ENCODE data around the gene TTC21B. TPM values are rescaled to one million over a fixed set of nuclear protein-coding genes. Genes with fewer than 3 reads are reported as not detected.

The TTC21B gene
- total and polyA plus RNA-seq, 10 donors = 4.3 to 42.2 (median 24.5) TPM

GRCh38 chr2:165837122-165837521 lies 116.5 kb downstream of the TTC21B start:
- Histone ChIP-seq H3K36me3 (no peaks in the 10 kb centered on the region), H3K27me3 (replicated peaks in 1 of 7) (no peaks in the 10 kb centered on the region), H3K4me3 (no peak overlapping the region), H3K4me1 (no peaks in the 10 kb centered on the region), H3K9me3 (no peaks in the 10 kb centered on the region), H3K27ac (no peak overlapping the region)
- 79 to 90% (median 87%) methylated on average over 3 of the region's 3 CpGs for WGBS, 5 donors
- no peak for DNase-seq
- TF ChIP-seq POLR2AphosphoS5 (IDR thresholded peaks at IDR 0.05) (no peak), POLR2A (IDR thresholded peaks at IDR 0.05) (no peak), CTCF (IDR thresholded peaks at IDR 0.05 in 8 of 11, conservative IDR thresholded peaks at IDR 0.05 in 3 of 11) (no peak)
- intact Hi-C loops (cut with DNase I; ENCODE audit: low total_unique reads) = no loop called here

GRCh38 chr2:165835363-165835762 lies 118.2 kb downstream of the TTC21B start:
- H3K4me3 ChIP-seq = no peak overlapping the region
- 76 to 92% (median 82%) methylated on average over 2 of the region's 2 CpGs for WGBS, 5 donors
- H3K4me1 ChIP-seq = no peaks in the 10 kb centered on the region
- no peak for DNase-seq
- H3K27ac ChIP-seq = no peak overlapping the region
- no peaks in the 10 kb centered on the region for H3K9me3 ChIP-seq
- H3K36me3 ChIP-seq = no peaks in the 10 kb centered on the region
- TF ChIP-seq POLR2A (IDR thresholded peaks at IDR 0.05) (no peak), CTCF (IDR thresholded peaks at IDR 0.05 in 8 of 11, conservative IDR thresholded peaks at IDR 0.05 in 3 of 11) (no peak), POLR2AphosphoS5 (IDR thresholded peaks at IDR 0.05) (no peak)
- H3K27me3 ChIP-seq (replicated peaks in 1 of 7) = no peaks in the 10 kb centered on the region
- intact Hi-C loops (cut with DNase I; ENCODE audit: low total_unique reads) = no loop called here

- Histone ChIP-seq H3K4me3 (no peak overlapping the region), H3K4me1 (no peaks in the 10 kb centered on the region), H3K36me3 (no peaks in the 10 kb centered on the region), H3K27me3 (replicated peaks in 1 of 7) (no peaks in the 10 kb centered on the region), H3K27ac (no peak overlapping the region), H3K9me3 (no peaks in the 10 kb centered on the region)
- 89 to 97% (median 95%) methylated on average over 4 of the region's 4 CpGs for whole genome bisulfite sequencing, 5 donors
- TF ChIP-seq POLR2A (IDR thresholded peaks at IDR 0.05) = no peak
- no peak for TF ChIP-seq POLR2AphosphoS5 (IDR thresholded peaks at IDR 0.05)
- no peak for TF ChIP-seq CTCF (IDR thresholded peaks at IDR 0.05 in 8 of 11, conservative IDR thresholded peaks at IDR 0.05 in 3 of 11)
- intact Hi-C loops (cut with DNase I; ENCODE audit: low total_unique reads) = no loop called here
- no peak for DNase-seq
Measured at GRCh38 chr2:165833156-165833555, 120.4 kb downstream of the TTC21B start.

GRCh38 chr2:165827921-165828276 lies 125.7 kb downstream of the TTC21B start:
- intact Hi-C loops (cut with DNase I; ENCODE audit: low total_unique reads) = no loop called here

More at GRCh38 chr2:165827921-165828276, 125.7 kb downstream of the TTC21B start:
- Histone ChIP-seq H3K27ac (no peak overlapping the region), H3K4me1 (no peaks in the 10 kb centered on the region), H3K27me3 (replicated peaks in 1 of 7) (no peaks in the 10 kb centered on the region), H3K9me3 (no peaks in the 10 kb centered on the region), H3K4me3 (no peak overlapping the region), H3K36me3 (no peaks in the 10 kb centered on the region)
- no peak for DNase-seq
- TF ChIP-seq POLR2AphosphoS5 (IDR thresholded peaks at IDR 0.05) (no peak), CTCF (IDR thresholded peaks at IDR 0.05 in 8 of 11, conservative IDR thresholded peaks at IDR 0.05 in 3 of 11) (no peak), POLR2A (IDR thresholded peaks at IDR 0.05) (no peak)
- 71 to 90% (median 83%) methylated on average over 1 of the region's 1 CpG for WGBS, 5 donors

All from spleen (tissue), 11 donors.